Mesendoderm (in vitro differentiated cells): ENCODE data around the gene DZIP1L.

Source experiments
- DNase-seq: peaks from one replicate; pipeline ENCODE4 v3.0.0; 2013
- H2AK5ac ChIP-seq: 2 replicates; pipeline ENCODE4 v1.6.1; 2013; ENCODE audit warnings: low read length, inconsistent platforms
- H2BK120ac ChIP-seq: 2 replicates; pipeline ENCODE4 v1.6.1; 2013; ENCODE audit warnings: low read depth, mild to moderate bottlenecking, low read length, moderate library complexity, mixed read lengths
- H2BK15ac ChIP-seq: replicated peaks from 2 replicates; pipeline ENCODE4 v1.6.1; 2013; ENCODE audit warnings: low read depth, mild to moderate bottlenecking, moderate library complexity
- H2BK5ac ChIP-seq: 2 replicates; pipeline ENCODE4 v1.6.1; 2013; ENCODE audit warnings: low read length, inconsistent platforms
- H3K18ac ChIP-seq: 2 replicates; pipeline ENCODE4 v1.6.1; 2013; ENCODE audit warnings: mild to moderate bottlenecking, low read length, mixed read lengths
- H3K23ac ChIP-seq: one replicate; pipeline ENCODE4 v1.6.1; 2013; ENCODE audit warnings: low read length
- H3K27ac ChIP-seq: 2 replicates; pipeline ENCODE4 v1.5.1; 2013; ENCODE audit warnings: low read depth, mild to moderate bottlenecking, inconsistent platforms, low read length, moderate library complexity
- H3K27me3 ChIP-seq: 2 replicates; pipeline ENCODE4 v1.6.1; 2013; ENCODE audit warnings: low read length, control low read depth, mild to moderate bottlenecking, inconsistent platforms; ENCODE audit not compliant: insufficient read depth, poor library complexity
- H3K36me3 ChIP-seq: 2 replicates; pipeline ENCODE4 v1.6.1; 2013; ENCODE audit warnings: low read length, inconsistent platforms; ENCODE audit not compliant: control insufficient read depth, insufficient read depth
- H3K4ac ChIP-seq: one replicate; pipeline ENCODE4 v1.6.1; 2013; ENCODE audit warnings: low read depth, mild to moderate bottlenecking, low read length, moderate library complexity
- H3K4me1 ChIP-seq: 2 replicates; pipeline ENCODE4 v1.6.1; 2013; ENCODE audit warnings: low read depth, low read length, inconsistent platforms; ENCODE audit not compliant: control insufficient read depth
- H3K4me2 ChIP-seq: 2 replicates; pipeline ENCODE4 v1.6.1; 2013; ENCODE audit warnings: low read length
- H3K4me3 ChIP-seq: 2 replicates; pipeline ENCODE4 v1.5.1; 2013; ENCODE audit warnings: mild to moderate bottlenecking, low read length
- H3K56ac ChIP-seq: one replicate; pipeline ENCODE4 v1.6.1; 2013; ENCODE audit warnings: low read length
- H3K79me1 ChIP-seq: 2 replicates; pipeline ENCODE4 v1.6.1; 2013; ENCODE audit warnings: low read length, inconsistent platforms
- H3K79me2 ChIP-seq: 2 replicates; pipeline ENCODE4 v1.6.1; 2013; ENCODE audit warnings: mild to moderate bottlenecking, low read length; ENCODE audit not compliant: control insufficient read depth, insufficient read depth
- H3K9ac ChIP-seq: 2 replicates; pipeline ENCODE4 v1.6.1; 2013; ENCODE audit warnings: low read length, inconsistent platforms
- H4K5ac ChIP-seq: one replicate; pipeline ENCODE4 v1.6.1; 2013; ENCODE audit warnings: low read length
- H4K8ac ChIP-seq: one replicate; pipeline ENCODE4 v1.6.1; 2013; ENCODE audit warnings: low read depth, mild to moderate bottlenecking, control low read depth, low read length, moderate library complexity
- WGBS: extraction: QIAGEN DNeasy Blood & Tissue Kit; methylation state at CpG from one replicate; pipeline ENCODE4 v1.1.7; 2013; ENCODE audit warnings: low lambda C conversion rate, missing lambda C conversion rate; ENCODE audit not compliant: insufficient coverage; ENCODE audit errors: extremely low coverage; 5-methylcytosine and 5-hydroxymethylcytosine counted together

The DZIP1L gene

DNA sequence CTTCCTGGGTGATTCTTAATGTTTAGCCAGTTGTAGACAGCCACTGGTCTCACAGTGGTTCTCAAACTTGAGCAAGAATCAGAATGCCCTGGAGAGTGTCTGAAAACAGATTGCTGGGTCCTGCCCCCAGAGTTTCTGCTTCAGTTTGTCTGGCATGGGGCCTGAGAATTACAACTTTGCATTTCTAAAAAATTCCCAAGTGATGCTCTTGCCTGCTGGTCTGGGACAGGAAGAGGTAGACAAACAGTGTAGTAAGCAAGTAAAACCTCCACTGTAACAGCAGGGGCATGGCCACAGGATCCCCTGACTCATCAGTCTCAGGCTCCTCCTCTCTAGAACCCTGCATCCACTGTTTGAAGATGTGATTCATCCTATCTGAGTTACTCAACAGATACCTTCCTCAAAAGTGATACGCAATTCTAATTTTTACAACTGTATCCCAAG lies 36.5 kb downstream of the DZIP1L start:
- no CpG with 5 or more reads among the region's 1 CpG for WGBS
- Histone ChIP-seq H3K4me1 (peaks cover 2% of the 10 kb centered on the region), H3K9ac (no peak overlapping the region), H3K27ac (no peak overlapping the region), H4K5ac (no peak overlapping the region), H3K23ac (no peak overlapping the region), H3K79me1 (no peaks in the 10 kb centered on the region), H3K36me3 (peaks cover 1% of the 10 kb centered on the region), H2AK5ac (no peak overlapping the region), H2BK120ac (no peak overlapping the region), H2BK15ac (no peak overlapping the region), H3K79me2 (no peaks in the 10 kb centered on the region), H2BK5ac (no peak overlapping the region), H4K8ac (no peak overlapping the region), H3K27me3 (no peaks in the 10 kb centered on the region), H3K4me2 (no peak overlapping the region), H3K18ac (no peak overlapping the region), H3K56ac (no peak overlapping the region), H3K4me3 (no peak overlapping the region), H3K4ac (no peak overlapping the region)
- DNase-seq, result peak; percentile 60

GRCh38 chr3:138078096-138078495 lies 37.3 kb downstream of the DZIP1L start:
- no peak overlapping the region for H2BK120ac ChIP-seq
- H3K27ac ChIP-seq, result no peak overlapping the region
- no CpG with 5 or more reads among the region's 4 CpGs for WGBS
- H3K4me1 ChIP-seq, result peaks cover under 1% of the 10 kb centered on the region
- H3K56ac ChIP-seq, result no peak overlapping the region
- no peak overlapping the region for H2AK5ac ChIP-seq
- no peak overlapping the region for H2BK5ac ChIP-seq
- no peak overlapping the region for H3K9ac ChIP-seq
- H3K4me3 ChIP-seq, result no peak overlapping the region
- H3K79me1 ChIP-seq, result no peaks in the 10 kb centered on the region
- no peak overlapping the region for H4K8ac ChIP-seq
- no peak overlapping the region for H3K4ac ChIP-seq
- H3K18ac ChIP-seq, result no peak overlapping the region
- no peaks in the 10 kb centered on the region for H3K27me3 ChIP-seq
- H3K23ac ChIP-seq, result no peak overlapping the region
- no peak overlapping the region for H2BK15ac ChIP-seq
- H3K36me3 ChIP-seq, result peaks cover 1% of the 10 kb centered on the region
- H3K4me2 ChIP-seq, result no peak overlapping the region
- no peak overlapping the region for H4K5ac ChIP-seq
- DNase-seq, result no peak
- no peaks in the 10 kb centered on the region for H3K79me2 ChIP-seq

GRCh38 chr3:138072796-138073195 lies 42.6 kb downstream of the DZIP1L start:
- Histone ChIP-seq H3K79me2 (no peaks in the 10 kb centered on the region), H2BK5ac (no peak overlapping the region)
- no CpG with 5 or more reads among the region's 8 CpGs for WGBS

DNA sequence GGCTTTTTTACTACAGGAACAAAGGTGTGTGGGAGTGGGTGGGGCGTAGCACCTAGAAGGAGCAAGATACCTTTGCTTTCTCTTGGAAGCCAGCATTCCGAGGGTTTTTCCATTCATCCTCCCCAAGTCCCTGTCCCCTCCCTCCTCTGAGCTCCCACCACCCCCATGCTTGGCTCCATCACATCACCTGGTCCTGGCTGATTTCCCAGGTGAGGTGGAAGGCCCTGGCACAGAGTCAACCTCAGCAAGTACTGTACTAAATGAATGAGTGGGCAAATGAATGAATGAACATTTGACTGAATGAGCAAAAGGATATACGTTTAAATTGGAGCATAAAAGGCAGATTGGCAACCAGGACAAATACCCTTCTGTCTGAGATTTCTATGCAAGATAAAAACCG lies 45.4 kb downstream of the DZIP1L start:
- Histone ChIP-seq H3K36me3 (peaks cover 2% of the 10 kb centered on the region), H3K4me1 (no peaks in the 10 kb centered on the region)
- WGBS, result no CpG with 5 or more reads among the region's 4 CpGs

More at GRCh38 chr3:138072796-138073195, 42.6 kb downstream of the DZIP1L start:
- DNase-seq, result peak; percentile 57
- Histone ChIP-seq H3K79me1 (no peaks in the 10 kb centered on the region), H2BK120ac (no peak overlapping the region), H3K18ac (no peak overlapping the region), H4K8ac (no peak overlapping the region), H3K4me1 (no peaks in the 10 kb centered on the region), H3K27ac (no peak overlapping the region), H2AK5ac (no peak overlapping the region), H3K9ac (no peak overlapping the region), H2BK15ac (no peak overlapping the region), H3K4me2 (no peak overlapping the region), H3K4me3 (no peak overlapping the region), H3K27me3 (no peaks in the 10 kb centered on the region), H3K56ac (no peak overlapping the region), H3K23ac (no peak overlapping the region), H3K4ac (no peak overlapping the region), H3K36me3 (no peaks in the 10 kb centered on the region), H4K5ac (no peak overlapping the region)

GRCh38 chr3:138068579-138069174 lies 46.7 kb downstream of the DZIP1L start:
- Histone ChIP-seq H2BK5ac (no peak overlapping the region), H3K36me3 (peaks cover 2% of the 10 kb centered on the region), H3K79me1 (no peaks in the 10 kb centered on the region), H3K56ac (no peak overlapping the region), H3K4me1 (no peaks in the 10 kb centered on the region), H3K18ac (no peak overlapping the region), H3K9ac (no peak overlapping the region), H3K23ac (no peak overlapping the region), H3K79me2 (no peaks in the 10 kb centered on the region), H2AK5ac (no peak overlapping the region), H2BK15ac (no peak overlapping the region), H3K27me3 (no peaks in the 10 kb centered on the region), H3K4ac (no peak overlapping the region), H3K4me2 (no peak overlapping the region), H4K5ac (no peak overlapping the region), H4K8ac (no peak overlapping the region), H3K27ac (no peak overlapping the region), H3K4me3 (no peak overlapping the region), H2BK120ac (no peak overlapping the region)
- no CpG with 5 or more reads among the region's 14 CpGs for WGBS
- peak; percentile 87 for DNase-seq

More for the DNA sequence above, 45.4 kb downstream of the DZIP1L start:
- no peak overlapping the region for H3K9ac ChIP-seq
- H3K4me2 ChIP-seq, result no peak overlapping the region
- no peak overlapping the region for H3K56ac ChIP-seq
- H3K27me3 ChIP-seq, result no peaks in the 10 kb centered on the region
- H3K27ac ChIP-seq, result no peak overlapping the region
- no peak overlapping the region for H2BK120ac ChIP-seq
- no peak overlapping the region for H3K18ac ChIP-seq
- no peak overlapping the region for H4K8ac ChIP-seq
- H2BK15ac ChIP-seq, result no peak overlapping the region
- H3K23ac ChIP-seq, result no peak overlapping the region
- H3K79me2 ChIP-seq, result no peaks in the 10 kb centered on the region
- no peaks in the 10 kb centered on the region for H3K79me1 ChIP-seq
- H2BK5ac ChIP-seq, result no peak overlapping the region
- H3K4me3 ChIP-seq, result no peak overlapping the region
- DNase-seq, result no peak
- no peak overlapping the region for H3K4ac ChIP-seq
- H2AK5ac ChIP-seq, result no peak overlapping the region
- no peak overlapping the region for H4K5ac ChIP-seq

GRCh38 chr3:138068046-138068445 lies 47.4 kb downstream of the DZIP1L start:
- no peak overlapping the region for H2AK5ac ChIP-seq
- no peak overlapping the region for H3K23ac ChIP-seq
- no peak overlapping the region for H2BK15ac ChIP-seq
- H3K4ac ChIP-seq, result no peak overlapping the region
- no peak overlapping the region for H3K56ac ChIP-seq
- WGBS, result no CpG with 5 or more reads among the region's 8 CpGs
- no peaks in the 10 kb centered on the region for H3K4me1 ChIP-seq
- no peaks in the 10 kb centered on the region for H3K27me3 ChIP-seq
- peaks cover 2% of the 10 kb centered on the region for H3K36me3 ChIP-seq
- no peak overlapping the region for H4K8ac ChIP-seq
- no peak overlapping the region for H3K27ac ChIP-seq
- H3K9ac ChIP-seq, result no peak overlapping the region
- no peak overlapping the region for H2BK5ac ChIP-seq
- no peaks in the 10 kb centered on the region for H3K79me1 ChIP-seq
- DNase-seq, result no peak
- H3K18ac ChIP-seq, result no peak overlapping the region
- H4K5ac ChIP-seq, result no peak overlapping the region
- no peaks in the 10 kb centered on the region for H3K79me2 ChIP-seq
- no peak overlapping the region for H3K4me2 ChIP-seq
- no peak overlapping the region for H3K4me3 ChIP-seq
- H2BK120ac ChIP-seq, result no peak overlapping the region
